Neural cell (in vitro differentiated cells): ENCODE data around the gene CRTAP. TPM values are rescaled to one million over a fixed set of nuclear protein-coding genes. Genes with fewer than 3 reads are reported as not detected.

Experiments
- H2AFZ ChIP-seq: fragments of 200-600, 300-800 bp; sonication (generic), shearing (Covaris generic); 2 replicates; pipeline ENCODE4 v1.6.0; 2014; ENCODE audit warnings: low read depth, mild to moderate bottlenecking, antibody characterized with exemption, low read length, moderate library complexity
- H3F3A ChIP-seq: fragments of 200-600 bp; shearing (Covaris generic); 2 replicates; pipeline ENCODE4 v1.6.1; 2016; ENCODE audit warnings: mild to moderate bottlenecking, moderate library complexity, mixed read lengths, antibody characterized with exemption, low read length; ENCODE audit not compliant: insufficient read depth, poor library complexity, severe bottlenecking
- H3K27ac ChIP-seq: fragments of 200-600, 300-800 bp; sonication (generic), shearing (Covaris generic); 2 replicates; pipeline ENCODE4 v1.5.1; 2014; ENCODE audit warnings: mild to moderate bottlenecking, low read length, moderate library complexity
- H3K27me3 ChIP-seq: fragments of 300-800, 200-600 bp; sonication (generic), shearing (Covaris generic); 2 replicates; pipeline ENCODE4 v1.6.0; 2014; ENCODE audit warnings: mild to moderate bottlenecking, low read depth, low read length, moderate library complexity; ENCODE audit not compliant: insufficient read depth
- H3K36me3 ChIP-seq: fragments of 300-800, 200-600 bp; sonication (generic), shearing (Covaris generic); 2 replicates; pipeline ENCODE4 v1.5.1; 2014; ENCODE audit warnings: mild to moderate bottlenecking, antibody characterized with exemption, low read length, moderate library complexity; ENCODE audit not compliant: insufficient read depth
- H3K4me2 ChIP-seq: fragments of 300-800, 200-600 bp; sonication (generic), shearing (Covaris generic); 2 replicates; pipeline ENCODE4 v1.6.0; 2014; ENCODE audit warnings: mild to moderate bottlenecking, low read length
- H3K4me3 ChIP-seq: fragments of 300-800, 200-600 bp; sonication (generic), shearing (Covaris generic); 2 replicates; pipeline ENCODE4 v1.5.1; 2014; ENCODE audit warnings: mild to moderate bottlenecking, low read length, moderate library complexity
- H3K79me2 ChIP-seq: fragments of 200-600 bp; shearing (Covaris generic); replicated peaks from 2 replicates; pipeline ENCODE4 v1.6.0; 2014; ENCODE audit warnings: mild to moderate bottlenecking, low read length, moderate library complexity; ENCODE audit not compliant: insufficient read depth
- H3K9ac ChIP-seq: fragments of 300-800, 200-600 bp; sonication (generic), shearing (Covaris generic); 2 replicates; pipeline ENCODE4 v1.6.1; 2016; ENCODE audit warnings: mild to moderate bottlenecking, low read length, mixed read lengths
- H3K9me2 ChIP-seq: fragments of 200-600 bp; shearing (Covaris generic); 2 replicates; pipeline ENCODE4 v1.6.1; 2016; ENCODE audit warnings: mild to moderate bottlenecking, low read length, mixed read lengths; ENCODE audit not compliant: insufficient read depth
- H3K9me3 ChIP-seq: fragments of 200-600, 300-800 bp; sonication (generic), shearing (Covaris generic); 2 replicates; pipeline ENCODE4 v1.6.1; 2016; ENCODE audit warnings: mild to moderate bottlenecking, mixed run types, low read length, moderate library complexity, mixed read lengths
- H4K20me1 ChIP-seq: fragments of 200-600 bp; shearing (Covaris generic); 2 replicates; pipeline ENCODE4 v1.6.1; 2016; ENCODE audit warnings: mild to moderate bottlenecking, mixed run types; ENCODE audit not compliant: insufficient read depth
- CTCF ChIP-seq: fragments of 450-650 bp; IDR thresholded peaks from 2 replicates; pipeline ENCODE4 v1.5.1; 2014; ENCODE audit warnings: antibody characterized with exemption, mild to moderate bottlenecking, moderate library complexity; ENCODE audit not compliant: poor library complexity, severe bottlenecking
- EP300 ChIP-seq: fragments of 450-650 bp; conservative IDR thresholded peaks from 2 replicates; pipeline ENCODE4 v1.6.1; 2014; ENCODE audit warnings: antibody characterized with exemption, mild to moderate bottlenecking, moderate library complexity; ENCODE audit not compliant: poor library complexity, severe bottlenecking
- EZH2 ChIP-seq: fragments of 200-600, 300-800 bp; shearing (Covaris generic), sonication (generic); IDR thresholded peaks from 2 replicates; pipeline ENCODE4 v1.6.1; 2014; ENCODE audit warnings: antibody characterized with exemption, low read length, borderline replicate concordance, mild to moderate bottlenecking; ENCODE audit not compliant: insufficient read depth, poor library complexity, severe bottlenecking
- MXI1 ChIP-seq: fragments of 450-650 bp; conservative IDR thresholded peaks from 2 replicates; pipeline ENCODE4 v1.6.1; 2014; ENCODE audit warnings: antibody characterized with exemption, mild to moderate bottlenecking; ENCODE audit not compliant: poor library complexity, severe bottlenecking
- POLR2AphosphoS5 ChIP-seq: IDR thresholded peaks from 2 replicates; pipeline ENCODE4 v1.6.1; 2012
- REST ChIP-seq: IDR thresholded peaks from 2 replicates; pipeline ENCODE4 v1.6.1; 2012; ENCODE audit warnings: borderline replicate concordance
- SMC3 ChIP-seq: fragments of 450-650 bp; conservative IDR thresholded peaks from 2 replicates; pipeline ENCODE4 v1.6.1; 2014; ENCODE audit warnings: antibody characterized with exemption, mild to moderate bottlenecking, moderate library complexity; ENCODE audit not compliant: poor library complexity
- TAF1 ChIP-seq: IDR thresholded peaks from 2 replicates; pipeline ENCODE4 v1.6.1; 2012; ENCODE audit warnings: low read depth
- polyA plus RNA-seq: library from polyadenylated mRNA; depleted of rRNA; stranded (reverse); fragments of >200 nt; gene quantifications from 2 replicates; pipeline ENCODE4 v1.2.3, GENCODE V29; 2014

Gene CRTAP
- polyA plus RNA-seq, 1 donor from 2014 or later, result 7.1 TPM

- no peaks in the 10 kb centered on the region for H3K9me3 ChIP-seq
- H3F3A ChIP-seq, result no peaks in the 10 kb centered on the region
- no peaks in the 10 kb centered on the region for H3K36me3 ChIP-seq
- no peak for TF ChIP-seq CTCF
- TF ChIP-seq SMC3, result no peak
- TF ChIP-seq EZH2, result no peak
- no peak for TF ChIP-seq POLR2AphosphoS5
- TF ChIP-seq EP300, result no peak
- no peaks in the 10 kb centered on the region for H3K27me3 ChIP-seq
- H3K27ac ChIP-seq, result no peak overlapping the region
- no peaks in the 10 kb centered on the region for H3K79me2 ChIP-seq
- H4K20me1 ChIP-seq, result no peaks in the 10 kb centered on the region
- H3K9ac ChIP-seq, result no peak overlapping the region
- no peak overlapping the region for H3K4me3 ChIP-seq
- H3K9me2 ChIP-seq, result no peaks in the 10 kb centered on the region
- no peak overlapping the region for H3K4me2 ChIP-seq
- no peak overlapping the region for H2AFZ ChIP-seq
Measured at GRCh38 chr3:33186524-33187367, 72.9 kb downstream of the CRTAP start.

- Histone ChIP-seq H3K79me2 (no peaks in the 10 kb centered on the region), H3K4me2 (no peak overlapping the region), H3K9me3 (no peaks in the 10 kb centered on the region), H3K4me3 (no peak overlapping the region), H3F3A (no peaks in the 10 kb centered on the region), H3K27ac (no peak overlapping the region), H4K20me1 (no peaks in the 10 kb centered on the region), H3K27me3 (no peaks in the 10 kb centered on the region), H3K9me2 (no peaks in the 10 kb centered on the region), H3K9ac (no peak overlapping the region), H3K36me3 (no peaks in the 10 kb centered on the region), H2AFZ (no peak overlapping the region)
- TF ChIP-seq SMC3 (no peak), MXI1 (no peak), TAF1 (no peak), CTCF (no peak), EP300 (no peak), EZH2 (no peak), REST (no peak)
Measured at GRCh38 chr3:33187368-33187634, 73.5 kb downstream of the CRTAP start.
